ENCODE data around the gene TRAPPC8. TPM values are rescaled to one million over a fixed set of nuclear protein-coding genes. Genes with fewer than 3 reads are reported as not detected.

TRAPPC8 gene
- 10 to 100 TPM; 29.7 to 36.8 (median 34.5) TPM for total RNA-seq
- polyA plus RNA-seq: 10 to 100 TPM; 17.1 to 30.5 (median 19.8) TPM
- long read RNA-seq, donor 1, full-length matches to known transcripts: 7 of 13 reads
- long read RNA-seq, donor 1, partial matches to known transcripts: 2 of 13 reads
- long read RNA-seq, donor 1, other reads (novel, unspliced or antisense): 4 of 13 reads
- long read RNA-seq, donor 2, full-length matches to known transcripts: 13 of 32 reads
- long read RNA-seq, donor 2, partial matches to known transcripts: 7 of 32 reads
- long read RNA-seq, donor 2, other reads (novel, unspliced or antisense): 12 of 32 reads

- Histone ChIP-seq H3K27ac (peak within 1 kb of the TSS; percentile 91), H3K36me3 (ENCODE audit: insufficient read depth in 1 of 2, low read depth in 1 of 2) (no peaks in the 10 kb centered on the region), H3K4me3 (peak within 1 kb of the TSS; percentile 74), H3K27me3 (ENCODE audit: insufficient read depth in 3 of 3, low read length in 2 of 3) (no peaks in the 10 kb centered on the region), H3K4me1 (peaks cover 41% of the 10 kb centered on the region), H3K9me3 (no peaks in the 10 kb centered on the region)
- peak; percentile 96 to 98 (median 98) for ATAC-seq
- intact Hi-C loops (cut with DNase I): loop anchor here (5.0 to 10.0 kb wide), 2 partner anchors 149 to 152 kb away; partner anchors contain the start of gene RNF138 (in 2 of the 2)
- peak; percentile 98 to 99 for DNase-seq
- TF ChIP-seq CTCF (IDR thresholded peaks at IDR 0.05): no peak
- WGBS, 3 donors: 0 to 1% (median 0%) methylated on average over 45 to 57 of the region's 58 CpGs
These were observed at the start of gene TRAPPC8 for GRCh38 chr18:31942999-31943877. TRAPPC8 (minus strand) TSS chr18:31943128; CDS start chr18:31942764, 364 bp downstream.

GRCh38 chr18:31990823-31991222 is 47.9 kb upstream of the TRAPPC8 start:
- Histone ChIP-seq H3K4me1 (no peaks in the 10 kb centered on the region), H3K4me3 (no peak overlapping the region), H3K36me3 (ENCODE audit: insufficient read depth in 1 of 2, low read depth in 1 of 2) (no peaks in the 10 kb centered on the region), H3K27ac (no peak overlapping the region), H3K9me3 (no peaks in the 10 kb centered on the region), H3K27me3 (ENCODE audit: insufficient read depth in 3 of 3, low read length in 2 of 3) (no peaks in the 10 kb centered on the region)
- DNase-seq (no peak), ATAC-seq (no peak)
- intact Hi-C loops (cut with DNase I): no loop called here
- TF ChIP-seq CTCF (IDR thresholded peaks at IDR 0.05): no peak
- WGBS, 3 donors: 80 to 96% (median 95%) methylated on average over 2 of the region's 2 CpGs

- H3K27ac ChIP-seq: no peak overlapping the region
- ATAC-seq (no peak), DNase-seq (no peak)
- H3K4me1 ChIP-seq: no peaks in the 10 kb centered on the region
- no peaks in the 10 kb centered on the region for H3K36me3 ChIP-seq (ENCODE audit: insufficient read depth in 1 of 2, low read depth in 1 of 2)
- 75 to 80% (median 75%) methylated on average over 5 of the region's 5 CpGs for WGBS, 3 donors
- H3K9me3 ChIP-seq: no peaks in the 10 kb centered on the region
- H3K4me3 ChIP-seq: no peak overlapping the region
- intact Hi-C loops (cut with DNase I): no loop called here
- no peaks in the 10 kb centered on the region for H3K27me3 ChIP-seq (ENCODE audit: insufficient read depth in 3 of 3, low read length in 2 of 3)
- TF ChIP-seq CTCF (IDR thresholded peaks at IDR 0.05): no peak
These were observed 41.0 kb upstream of the TRAPPC8 start for GRCh38 chr18:31983976-31984375.

- Histone ChIP-seq H3K36me3 (ENCODE audit: insufficient read depth in 1 of 2, low read depth in 1 of 2) (no peaks in the 10 kb centered on the region), H3K27ac (no peak overlapping the region), H3K27me3 (ENCODE audit: insufficient read depth in 3 of 3, low read length in 2 of 3) (no peaks in the 10 kb centered on the region), H3K4me1 (no peaks in the 10 kb centered on the region), H3K4me3 (no peak overlapping the region), H3K9me3 (no peaks in the 10 kb centered on the region)
- no peak for TF ChIP-seq CTCF (IDR thresholded peaks at IDR 0.05)
- ATAC-seq (peak in 3 of 4 donors; percentile 51 to 55 (median 53)), DNase-seq (no peak)
- intact Hi-C loops (cut with DNase I): no loop called here
- 58 to 71% (median 65%) methylated on average over 3 of the region's 3 CpGs for WGBS, 3 donors
These were observed 40.1 kb upstream of the TRAPPC8 start for GRCh38 chr18:31983020-31983419.

All from psoas muscle (tissue), 8 donors.